ENCODE results near the gene ROR2. TPM values are rescaled to one million over a fixed set of nuclear protein-coding genes. Genes with fewer than 3 reads are reported as not detected.

The ROR2 gene
- total and polyA plus RNA-seq, 7 donors: 0.46 to 81.7 (median 51.4) TPM

DNA sequence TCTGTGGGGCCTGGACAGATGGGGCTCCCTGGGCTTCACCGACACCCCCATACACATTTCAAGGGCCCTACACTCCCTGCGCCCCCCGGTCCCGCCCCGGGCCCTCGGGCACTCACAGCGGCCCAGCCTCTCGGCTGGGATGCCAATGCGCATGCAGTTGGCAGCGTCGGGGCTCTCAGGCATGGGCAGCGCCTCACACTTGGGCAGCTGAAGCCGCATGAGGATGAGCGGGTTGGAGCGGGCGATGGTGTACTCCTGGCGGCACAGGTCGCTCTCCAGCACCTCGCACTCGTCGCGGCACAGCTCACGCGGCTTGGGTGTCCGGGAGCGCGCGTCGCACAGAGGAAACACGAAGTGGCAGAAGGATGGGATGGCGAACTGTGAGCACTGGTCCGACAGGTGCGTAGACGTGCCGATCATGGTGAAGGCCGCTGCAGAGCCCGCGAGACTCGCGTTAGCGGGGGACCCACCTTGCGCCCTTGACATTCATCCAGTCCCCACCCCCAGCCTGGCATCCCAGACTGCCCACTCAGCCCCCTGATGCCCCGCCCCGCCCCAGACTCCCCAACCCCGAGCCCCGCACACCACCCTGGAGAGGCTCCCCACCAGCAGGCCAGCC, 216.9 kb downstream of the ROR2 start:
- no peaks in the 10 kb centered on the region for H3K27me3 ChIP-seq
- H3K9me3 ChIP-seq: no peaks in the 10 kb centered on the region
- TF ChIP-seq POLR2AphosphoS5 (IDR thresholded peaks at IDR 0.05) (no peak), EP300 (IDR thresholded peaks at IDR 0.05) (no peak), POLR2A (IDR thresholded peaks at IDR 0.05) (no peak)
- TF ChIP-seq, protein P1, sequence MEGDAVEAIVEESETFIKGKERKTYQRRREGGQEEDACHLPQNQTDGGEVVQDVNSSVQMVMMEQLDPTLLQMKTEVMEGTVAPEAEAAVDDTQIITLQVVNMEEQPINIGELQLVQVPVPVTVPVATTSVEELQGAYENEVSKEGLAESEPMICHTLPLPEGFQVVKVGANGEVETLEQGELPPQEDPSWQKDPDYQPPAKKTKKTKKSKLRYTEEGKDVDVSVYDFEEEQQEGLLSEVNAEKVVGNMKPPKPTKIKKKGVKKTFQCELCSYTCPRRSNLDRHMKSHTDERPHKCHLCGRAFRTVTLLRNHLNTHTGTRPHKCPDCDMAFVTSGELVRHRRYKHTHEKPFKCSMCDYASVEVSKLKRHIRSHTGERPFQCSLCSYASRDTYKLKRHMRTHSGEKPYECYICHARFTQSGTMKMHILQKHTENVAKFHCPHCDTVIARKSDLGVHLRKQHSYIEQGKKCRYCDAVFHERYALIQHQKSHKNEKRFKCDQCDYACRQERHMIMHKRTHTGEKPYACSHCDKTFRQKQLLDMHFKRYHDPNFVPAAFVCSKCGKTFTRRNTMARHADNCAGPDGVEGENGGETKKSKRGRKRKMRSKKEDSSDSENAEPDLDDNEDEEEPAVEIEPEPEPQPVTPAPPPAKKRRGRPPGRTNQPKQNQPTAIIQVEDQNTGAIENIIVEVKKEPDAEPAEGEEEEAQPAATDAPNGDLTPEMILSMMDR (IDR thresholded peaks at IDR 0.05): no peak
- WGBS, 2 donors: 96% methylated on average over 46 of the region's 46 CpGs
- peaks cover 10 to 61% (median 17%) of the 10 kb centered on the region in 4 donors for H3K36me3 ChIP-seq
- no peak for DNase-seq
- intact Hi-C loops (cut with DNase I): no loop called here
- H3K27ac ChIP-seq: no peak overlapping the region
- H3K4me1 ChIP-seq: peaks cover 0 to 42% (median 23%) of the 10 kb centered on the region in 4 donors
- no peak overlapping the region for H3K4me3 ChIP-seq

DNA sequence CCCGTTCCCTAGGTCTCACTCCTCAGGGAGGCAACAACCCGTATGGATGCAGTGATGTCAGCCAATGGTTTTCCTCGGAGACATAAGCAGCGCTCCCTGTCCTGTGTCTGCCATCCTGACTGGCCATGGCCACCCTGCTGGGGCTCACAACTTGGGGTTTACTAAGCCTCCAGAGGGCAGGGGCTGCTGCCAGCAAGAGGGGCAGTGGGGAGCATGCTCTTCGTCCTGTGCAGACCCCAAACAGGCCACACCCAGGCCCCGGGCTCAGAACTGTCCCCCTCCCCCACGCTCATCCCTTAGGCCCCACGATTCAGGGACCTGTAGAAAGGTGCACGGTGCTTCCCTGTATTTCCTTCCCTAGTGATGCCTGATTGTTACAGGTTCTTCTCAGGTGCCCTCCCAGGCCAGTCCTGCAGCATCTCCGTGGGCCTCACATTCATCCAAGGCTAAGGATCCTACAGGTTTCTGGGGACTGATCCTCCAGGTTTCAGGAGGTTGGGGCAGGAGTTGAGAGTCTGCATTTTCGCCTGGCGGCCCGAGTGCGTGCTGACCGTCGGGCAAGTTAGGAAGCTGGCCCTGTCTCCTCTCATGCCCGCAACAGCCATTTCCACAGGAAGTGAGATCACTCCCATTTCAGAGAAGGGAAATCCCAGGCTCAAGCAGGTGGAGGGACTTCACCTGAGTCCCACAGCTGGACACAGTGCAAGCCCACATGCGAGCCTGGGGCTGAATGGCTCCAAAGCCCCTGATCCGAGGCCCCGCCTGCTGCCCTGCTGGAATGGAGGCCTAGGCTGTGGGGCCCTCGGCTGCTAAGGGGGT, 217.6 kb downstream of the ROR2 start:
- H3K36me3 ChIP-seq: peaks cover 10 to 61% (median 18%) of the 10 kb centered on the region in 4 donors
- intact Hi-C loops (cut with DNase I): no loop called here
- no peak overlapping the region for H3K27ac ChIP-seq
- no peak for DNase-seq
- no peaks in the 10 kb centered on the region for H3K9me3 ChIP-seq
- TF ChIP-seq, protein P1 (IDR thresholded peaks at IDR 0.05): no peak
- no peak for TF ChIP-seq POLR2A (IDR thresholded peaks at IDR 0.05)
- no peak for TF ChIP-seq POLR2AphosphoS5 (IDR thresholded peaks at IDR 0.05)
- no peak for TF ChIP-seq EP300 (IDR thresholded peaks at IDR 0.05)
- WGBS, 2 donors: 90 to 92% methylated on average over 21 of the region's 21 CpGs
- H3K4me3 ChIP-seq: no peak overlapping the region
- H3K4me1 ChIP-seq: peaks cover 0 to 44% (median 29%) of the 10 kb centered on the region in 4 donors
- no peaks in the 10 kb centered on the region for H3K27me3 ChIP-seq

DNA sequence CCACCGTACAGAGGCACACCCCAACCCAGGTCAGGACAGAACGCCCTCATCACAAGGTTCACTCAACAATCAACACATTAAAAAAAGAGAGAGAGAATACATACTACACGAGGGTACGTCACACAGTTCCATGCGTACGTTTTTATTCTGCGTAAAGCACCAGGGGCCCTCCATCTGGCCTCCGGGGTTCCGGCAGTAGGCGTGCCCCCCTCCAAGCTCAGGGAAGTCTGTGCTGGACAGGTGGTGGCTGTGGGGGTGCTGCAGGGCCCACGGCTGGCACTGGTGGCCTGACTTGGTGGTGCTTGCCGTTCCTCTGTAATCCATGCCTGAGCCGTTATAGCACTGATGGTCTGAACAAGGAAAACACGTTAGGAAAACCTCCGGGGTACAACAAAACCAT, 219.2 kb downstream of the ROR2 start:
- H3K4me1 ChIP-seq: peaks cover 0 to 45% (median 29%) of the 10 kb centered on the region in 4 donors
- 92 to 95% methylated on average over 15 of the region's 15 CpGs for WGBS, 2 donors
- H3K27me3 ChIP-seq: no peaks in the 10 kb centered on the region
- intact Hi-C loops (cut with DNase I): no loop called here
- no peaks in the 10 kb centered on the region for H3K9me3 ChIP-seq
- no peak overlapping the region for H3K4me3 ChIP-seq
- TF ChIP-seq POLR2AphosphoS5 (IDR thresholded peaks at IDR 0.05) (no peak), POLR2A (IDR thresholded peaks at IDR 0.05) (no peak), EP300 (IDR thresholded peaks at IDR 0.05) (no peak)
- TF ChIP-seq, protein P1 (IDR thresholded peaks at IDR 0.05): no peak
- H3K27ac ChIP-seq: peak overlapping the region in 2 of 4 donors; percentile 69 to 78
- DNase-seq: no peak
- H3K36me3 ChIP-seq: peaks cover 2 to 54% (median 18%) of the 10 kb centered on the region in 4 donors

DNA sequence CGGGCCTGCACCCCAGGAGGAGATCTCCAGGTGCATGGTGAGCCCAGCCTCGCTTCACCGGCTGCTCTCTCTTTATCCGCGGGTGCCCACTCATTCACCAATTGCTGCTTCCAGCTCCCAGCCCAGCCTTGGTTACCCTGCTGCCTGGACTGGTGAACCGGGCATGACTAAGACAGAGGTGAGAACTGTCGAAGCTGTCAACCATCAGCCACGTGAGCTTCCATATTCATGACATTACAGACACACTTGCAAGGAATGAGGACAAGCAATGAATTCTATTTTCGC, 220.5 kb downstream of the ROR2 start:
- intact Hi-C loops (cut with DNase I): no loop called here
- peaks cover 0 to 40% (median 26%) of the 10 kb centered on the region in 4 donors for H3K4me1 ChIP-seq
- no peak for DNase-seq
- H3K4me3 ChIP-seq: no peak overlapping the region
- H3K9me3 ChIP-seq: no peaks in the 10 kb centered on the region
- WGBS, 2 donors: 77 to 88% methylated on average over 9 of the region's 9 CpGs
- H3K27ac ChIP-seq: peak overlapping the region; percentile 16 to 78 (median 63)
- no peak for TF ChIP-seq EP300 (IDR thresholded peaks at IDR 0.05)
- TF ChIP-seq, protein P1 (IDR thresholded peaks at IDR 0.05): no peak
- no peak for TF ChIP-seq POLR2AphosphoS5 (IDR thresholded peaks at IDR 0.05)
- TF ChIP-seq POLR2A (IDR thresholded peaks at IDR 0.05): no peak
- H3K36me3 ChIP-seq: peaks cover 13 to 64% (median 31%) of the 10 kb centered on the region in 4 donors
- H3K27me3 ChIP-seq: no peaks in the 10 kb centered on the region
